Activated CD4-positive, alpha-beta memory T cell treated with anti-CD3 and anti-CD28 coated beads, Interleukin-2, amount 10 ng/mL, durations not matched to agents 7 days and 5 days (primary cell): Measurements from ENCODE around the gene ITGA1. TPM values are rescaled to one million over a fixed set of nuclear protein-coding genes. Genes with fewer than 3 reads are reported as not detected.

Experiments used
- CTCF ChIA-PET: fragments of 350-600 bp; sonication (Branson Sonifier 250); formaldehyde crosslinking; loops from one replicate; lab custom pipeline; 2021; ENCODE audit warnings: antibody characterized with exemption, inconsistent platforms; lab: Charles Lee
- POLR2A ChIA-PET: fragments of 350-600 bp; sonication (Branson Sonifier 250); formaldehyde crosslinking; loops from one replicate; lab custom pipeline; 2021; ENCODE audit warnings: antibody characterized with exemption; lab: Charles Lee
- DNase-seq: peaks from one replicate; pipeline ENCODE4 v3.0.0-alpha.2; 2020
- H3K27ac Mint-ChIP-seq: one replicate; pipeline ENCODE4 v1.8.0; 2021; ENCODE audit warnings: mild to moderate bottlenecking, mixed read lengths
- H3K27me3 Mint-ChIP-seq: one replicate; pipeline ENCODE4 v1.8.0; 2021; ENCODE audit warnings: mixed read lengths
- H3K36me3 Mint-ChIP-seq: one replicate; pipeline ENCODE4 v1.8.0; 2021; ENCODE audit warnings: low read depth, mixed read lengths
- H3K4me1 Mint-ChIP-seq: one replicate; pipeline ENCODE4 v1.8.0; 2021; ENCODE audit warnings: mixed read lengths
- H3K4me3 Mint-ChIP-seq: one replicate; pipeline ENCODE4 v1.8.0; 2021; ENCODE audit warnings: mild to moderate bottlenecking, mixed read lengths
- H3K9me3 Mint-ChIP-seq: one replicate; pipeline ENCODE4 v1.8.0; 2021; ENCODE audit warnings: mixed read lengths
- total RNA-seq, 2 experiments: library from RNA; stranded (reverse); gene quantifications; one replicate each; pipeline ENCODE4 v1.2.3, GENCODE V29; 2021

ITGA1 gene
- total RNA-seq, 2 experiments from 2014 or later = 4.9 to 8.0 TPM

DNA sequence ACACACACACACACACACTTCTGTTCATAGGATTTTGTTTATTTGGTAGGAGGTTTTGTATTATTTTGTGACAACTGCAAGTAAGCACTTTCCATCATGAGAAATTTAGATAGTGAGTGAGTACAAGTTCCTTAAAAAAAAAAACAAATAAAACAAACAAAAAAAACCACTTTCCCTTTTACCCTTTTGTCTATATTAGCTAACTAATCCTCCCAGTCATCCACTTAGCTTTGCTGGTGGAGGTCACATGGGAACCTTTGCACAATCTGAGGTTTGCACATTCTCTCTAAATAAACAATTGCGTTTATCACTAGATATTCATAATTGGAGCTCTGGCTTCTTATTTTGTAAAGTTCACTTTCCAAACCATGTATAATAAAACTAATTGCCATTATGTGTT is 6.8 kb downstream of the ITGA1 start:
- ChIA-PET CTCF (no interaction called here), POLR2A (no interaction called here)
- Mint-ChIP-seq H3K9me3 (no peaks in the 10 kb centered on the region), H3K4me3 (no peak overlapping the region), H3K36me3 (peaks cover 4% of the 10 kb centered on the region), H3K27ac (no peak overlapping the region), H3K27me3 (peaks cover 10% of the 10 kb centered on the region), H3K4me1 (peaks cover 16% of the 10 kb centered on the region)
- no peak for DNase-seq

DNA sequence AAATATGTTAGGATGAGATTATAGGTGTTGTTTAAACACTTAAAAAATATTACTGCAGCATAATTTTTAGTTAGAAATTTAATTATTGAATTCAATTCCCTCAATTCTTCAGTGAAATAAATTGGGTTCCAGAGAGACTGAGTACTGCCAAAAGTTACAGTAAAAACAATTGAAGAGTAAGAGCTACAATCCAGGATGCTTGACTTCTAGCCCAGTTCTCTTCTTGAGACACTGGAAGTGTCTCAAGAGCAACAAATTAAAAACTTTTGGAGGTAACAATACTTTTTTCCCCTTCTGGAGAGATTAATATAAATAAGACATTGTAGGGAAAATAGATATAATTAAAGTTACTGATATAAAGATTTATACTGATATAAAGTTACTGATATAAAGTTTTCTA is 8.3 kb downstream of the ITGA1 start:
- no peak overlapping the region for H3K4me3 Mint-ChIP-seq
- H3K27me3 Mint-ChIP-seq = peaks cover 7% of the 10 kb centered on the region
- H3K36me3 Mint-ChIP-seq = peaks cover 16% of the 10 kb centered on the region
- no peak for DNase-seq
- POLR2A ChIA-PET = interaction anchor here (1.3 kb wide), 1 partner anchor 9 kb away, joined by 5 read pairs; the partner anchor contains the start of genes ITGA1 and PELO
- no peaks in the 10 kb centered on the region for H3K9me3 Mint-ChIP-seq
- no peak overlapping the region for H3K27ac Mint-ChIP-seq
- CTCF ChIA-PET = interaction anchor here (0.8 to 1.0 kb wide), 2 partner anchors 16 to 119 kb away, joined by 3 read pairs; no protein-coding TSS in a partner anchor
- H3K4me1 Mint-ChIP-seq = peaks cover 23% of the 10 kb centered on the region

DNA sequence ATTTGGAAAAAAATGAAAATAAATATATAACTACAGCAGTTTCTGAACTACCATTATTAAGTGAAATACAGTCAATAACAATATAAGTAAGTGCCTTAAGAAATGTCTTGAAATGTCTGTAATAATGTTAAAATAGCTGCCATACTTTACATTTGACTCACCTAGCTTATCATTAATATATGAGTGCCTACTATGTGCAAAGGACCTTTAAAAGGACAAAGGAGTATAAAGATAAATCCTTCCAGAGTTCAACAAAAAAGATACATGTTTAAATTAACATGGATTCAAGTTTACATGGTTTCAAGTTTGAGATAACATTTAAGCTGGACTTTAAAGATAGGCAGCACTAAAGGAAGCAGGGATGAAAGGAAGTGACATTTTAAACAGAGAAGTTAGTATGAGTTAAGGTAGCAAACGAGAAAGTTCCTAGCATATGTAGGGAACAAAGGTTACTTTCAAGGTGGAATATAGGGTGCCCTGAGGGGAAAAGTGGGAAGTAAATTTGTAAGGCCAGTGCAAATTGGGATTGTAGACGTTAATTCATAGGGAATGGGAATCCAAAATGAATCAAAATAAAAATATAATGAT is 8.9 kb downstream of the ITGA1 start:
- CTCF ChIA-PET = interaction anchor here (1.0 kb wide), 1 partner anchor 119 kb away, joined by 3 read pairs; no protein-coding TSS in a partner anchor
- Mint-ChIP-seq H3K4me1 (peaks cover 27% of the 10 kb centered on the region), H3K36me3 (peaks cover 20% of the 10 kb centered on the region), H3K9me3 (no peaks in the 10 kb centered on the region), H3K4me3 (no peak overlapping the region), H3K27me3 (peaks cover 7% of the 10 kb centered on the region), H3K27ac (no peak overlapping the region)
- POLR2A ChIA-PET = interaction anchor here (1.3 kb wide), 1 partner anchor 9 kb away, joined by 5 read pairs; the partner anchor contains the start of genes ITGA1 and PELO
- no peak for DNase-seq

DNA sequence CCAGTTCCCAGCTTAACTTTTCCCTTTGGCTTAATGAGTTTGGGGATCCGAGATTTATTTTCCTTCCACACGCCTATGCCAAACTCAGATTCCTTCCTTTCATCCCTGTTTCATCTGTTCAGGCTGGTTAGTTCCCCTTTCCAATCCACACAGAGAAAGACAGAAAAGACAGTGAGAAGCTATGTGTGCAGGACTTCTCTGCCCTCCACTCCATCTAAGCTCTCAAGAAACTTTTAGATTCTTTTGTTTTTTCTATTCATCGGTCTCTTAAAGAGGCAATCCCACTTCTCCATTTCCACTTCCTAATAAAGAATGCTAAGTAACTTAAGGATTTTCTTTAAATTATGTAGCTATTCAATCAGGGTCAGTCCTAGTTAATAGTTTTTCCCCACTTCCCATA is 11.2 kb downstream of the ITGA1 start:
- Mint-ChIP-seq H3K27ac (peak overlapping the region; percentile 97), H3K9me3 (no peaks in the 10 kb centered on the region), H3K27me3 (peaks cover 5% of the 10 kb centered on the region), H3K4me1 (peaks cover 42% of the 10 kb centered on the region), H3K4me3 (peak overlapping the region; percentile 97), H3K36me3 (peaks cover 28% of the 10 kb centered on the region)
- ChIA-PET CTCF (interaction anchor here (0.5 to 2.0 kb wide), 16 partner anchors 10 to 311 kb away, joined by 3 to 9 read pairs (median 4); partner anchors contain the start of genes ITGA1, MOCS2 and PELO), POLR2A (interaction anchor here (0.8 to 4.2 kb wide), 14 partner anchors 9 to 271 kb away, joined by 3 to 37 read pairs (median 6); partner anchors contain the start of genes ITGA1 and PELO)
- no peak for DNase-seq

DNA sequence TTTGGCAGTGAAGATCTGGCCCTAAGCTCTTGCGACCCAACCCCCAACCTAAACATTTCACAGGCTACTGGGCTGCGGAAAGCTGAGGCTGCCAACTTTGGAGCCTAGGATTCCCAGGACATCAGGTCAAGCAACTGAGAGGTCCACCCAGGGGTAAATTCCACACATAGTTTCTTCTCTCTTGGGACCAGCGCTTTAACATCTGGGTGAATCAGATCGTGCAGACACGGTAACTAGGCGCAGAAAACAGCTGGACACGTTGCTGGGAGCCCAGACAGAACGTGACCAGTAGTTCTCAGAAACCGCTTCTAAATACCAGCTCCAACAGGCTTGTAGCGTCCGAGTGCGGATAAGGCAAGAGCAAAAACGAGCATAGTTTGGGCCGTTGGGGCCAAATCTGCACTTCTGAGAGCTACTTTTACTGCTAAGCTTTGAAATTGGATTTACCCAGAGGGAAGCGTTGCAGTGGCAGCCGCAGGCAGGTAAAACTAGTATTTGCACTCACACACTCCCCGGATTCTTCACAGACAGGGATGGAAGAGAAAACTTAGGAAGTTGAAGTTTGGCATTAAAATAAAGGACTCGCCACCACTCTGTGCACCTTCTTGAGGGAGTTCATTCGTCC is 11.8 kb downstream of the ITGA1 start:
- Mint-ChIP-seq H3K27me3 (peaks cover 5% of the 10 kb centered on the region), H3K9me3 (no peaks in the 10 kb centered on the region), H3K36me3 (peaks cover 33% of the 10 kb centered on the region), H3K27ac (peak overlapping the region; percentile 97), H3K4me3 (peak overlapping the region; percentile 97), H3K4me1 (peaks cover 47% of the 10 kb centered on the region)
- DNase-seq = no peak
- CTCF ChIA-PET = interaction anchor here (0.5 to 2.0 kb wide), 18 partner anchors 10 to 310 kb away, joined by 3 to 9 read pairs (median 4); partner anchors contain the start of genes ITGA1, MOCS2 and PELO
- POLR2A ChIA-PET = interaction anchor here (0.6 to 4.2 kb wide), 16 partner anchors 9 to 271 kb away, joined by 3 to 37 read pairs (median 4); partner anchors contain the start of genes ITGA1 and PELO

DNA sequence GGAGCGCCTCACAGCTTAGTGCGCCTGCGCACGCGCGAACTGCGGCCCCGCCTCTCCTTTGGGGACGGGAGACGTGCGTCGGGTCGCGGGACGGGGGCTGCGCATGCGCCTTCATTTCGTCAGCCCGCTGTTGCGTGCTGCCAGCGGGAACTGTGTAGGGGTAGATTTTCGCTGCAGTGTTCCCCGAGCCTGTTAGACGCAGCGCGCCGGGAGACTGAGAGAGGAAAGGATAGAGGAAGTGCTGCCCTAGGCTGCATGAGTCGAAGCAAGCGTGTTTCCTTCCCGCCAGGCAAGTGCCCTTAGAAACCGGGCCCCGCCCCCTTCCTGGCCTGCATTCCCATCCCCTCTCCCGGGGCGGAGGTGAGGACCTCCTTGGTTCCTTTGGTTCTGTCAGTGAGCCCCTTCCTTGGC is 12.3 kb downstream of the ITGA1 start:
- H3K4me3 Mint-ChIP-seq = peak overlapping the region; percentile 97
- no peaks in the 10 kb centered on the region for H3K9me3 Mint-ChIP-seq
- peak overlapping the region; percentile 97 for H3K27ac Mint-ChIP-seq
- peak; percentile 96 for DNase-seq
- ChIA-PET CTCF (interaction anchor here (0.7 to 2.0 kb wide), 17 partner anchors 10 to 310 kb away, joined by 3 to 9 read pairs (median 5); partner anchors contain the start of genes ITGA1, MOCS2 and PELO), POLR2A (interaction anchor here (0.6 to 4.2 kb wide), 17 partner anchors 8 to 270 kb away, joined by 3 to 37 read pairs (median 4); partner anchors contain the start of genes ITGA1 and PELO)
- peaks cover 5% of the 10 kb centered on the region for H3K27me3 Mint-ChIP-seq
- peaks cover 51% of the 10 kb centered on the region for H3K4me1 Mint-ChIP-seq
- H3K36me3 Mint-ChIP-seq = peaks cover 37% of the 10 kb centered on the region

DNA sequence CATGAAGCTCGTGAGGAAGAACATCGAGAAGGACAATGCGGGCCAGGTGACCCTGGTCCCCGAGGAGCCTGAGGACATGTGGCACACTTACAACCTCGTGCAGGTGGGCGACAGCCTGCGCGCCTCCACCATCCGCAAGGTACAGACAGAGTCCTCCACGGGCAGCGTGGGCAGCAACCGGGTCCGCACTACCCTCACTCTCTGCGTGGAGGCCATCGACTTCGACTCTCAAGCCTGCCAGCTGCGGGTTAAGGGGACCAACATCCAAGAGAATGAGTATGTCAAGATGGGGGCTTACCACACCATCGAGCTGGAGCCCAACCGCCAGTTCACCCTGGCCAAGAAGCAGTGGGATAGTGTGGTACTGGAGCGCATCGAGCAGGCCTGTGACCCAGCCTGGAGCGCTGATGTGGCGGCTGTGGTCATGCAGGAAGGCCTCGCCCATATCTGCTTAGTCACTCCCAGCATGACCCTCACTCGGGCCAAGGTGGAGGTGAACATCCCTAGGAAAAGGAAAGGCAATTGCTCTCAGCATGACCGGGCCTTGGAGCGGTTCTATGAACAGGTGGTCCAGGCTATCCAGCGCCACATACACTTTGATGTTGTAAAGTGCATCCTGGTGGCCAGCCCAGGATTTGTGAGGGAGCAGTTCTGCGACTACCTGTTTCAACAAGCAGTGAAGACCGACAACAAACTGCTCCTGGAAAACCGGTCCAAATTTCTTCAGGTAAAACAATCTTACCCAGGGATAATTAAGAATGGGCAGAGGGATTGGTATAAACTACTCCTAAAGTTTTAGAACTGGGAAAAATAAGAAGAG is 12.9 kb downstream of the ITGA1 start:
- H3K4me1 Mint-ChIP-seq = peaks cover 55% of the 10 kb centered on the region
- peaks cover 5% of the 10 kb centered on the region for H3K27me3 Mint-ChIP-seq
- DNase-seq = peak; percentile 75
- H3K9me3 Mint-ChIP-seq = no peaks in the 10 kb centered on the region
- peaks cover 42% of the 10 kb centered on the region for H3K36me3 Mint-ChIP-seq
- ChIA-PET CTCF (interaction anchor here (0.9 to 1.8 kb wide), 8 partner anchors 12 to 1837 kb away, joined by 3 to 7 read pairs (median 5); no protein-coding TSS in a partner anchor), POLR2A (interaction anchor here (0.8 to 4.2 kb wide), 12 partner anchors 8 to 309 kb away, joined by 3 to 37 read pairs (median 5); partner anchors contain the start of genes ITGA1, MOCS2 and PELO)
- peak overlapping the region; percentile 97 for H3K27ac Mint-ChIP-seq
- H3K4me3 Mint-ChIP-seq = peak overlapping the region; percentile 97

DNA sequence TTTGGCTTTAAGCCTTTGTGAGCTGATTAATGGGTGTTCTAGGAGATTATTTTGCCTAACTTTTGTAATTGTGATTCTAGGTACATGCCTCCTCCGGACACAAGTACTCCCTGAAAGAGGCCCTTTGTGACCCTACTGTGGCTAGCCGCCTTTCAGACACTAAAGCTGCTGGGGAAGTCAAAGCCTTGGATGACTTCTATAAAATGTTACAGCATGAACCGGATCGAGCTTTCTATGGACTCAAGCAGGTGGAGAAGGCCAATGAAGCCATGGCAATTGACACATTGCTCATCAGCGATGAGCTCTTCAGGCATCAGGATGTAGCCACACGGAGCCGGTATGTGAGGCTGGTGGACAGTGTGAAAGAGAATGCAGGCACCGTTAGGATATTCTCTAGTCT is 13.6 kb downstream of the ITGA1 start:
- H3K4me1 Mint-ChIP-seq = peaks cover 55% of the 10 kb centered on the region
- H3K27me3 Mint-ChIP-seq = peaks cover 5% of the 10 kb centered on the region
- H3K36me3 Mint-ChIP-seq = peaks cover 47% of the 10 kb centered on the region
- DNase-seq = no peak
- peak overlapping the region; percentile 97 for H3K27ac Mint-ChIP-seq
- peak overlapping the region; percentile 97 for H3K4me3 Mint-ChIP-seq
- ChIA-PET POLR2A (interaction anchor here (1.0 to 4.2 kb wide), 7 partner anchors 11 to 308 kb away, joined by 3 to 37 read pairs (median 4); partner anchors contain the start of genes ITGA1, MOCS2 and PELO), CTCF (interaction anchor here (1.0 to 1.8 kb wide), 4 partner anchors 108 to 1838 kb away, joined by 3 to 7 read pairs (median 4); no protein-coding TSS in a partner anchor)
- H3K9me3 Mint-ChIP-seq = no peaks in the 10 kb centered on the region

DNA sequence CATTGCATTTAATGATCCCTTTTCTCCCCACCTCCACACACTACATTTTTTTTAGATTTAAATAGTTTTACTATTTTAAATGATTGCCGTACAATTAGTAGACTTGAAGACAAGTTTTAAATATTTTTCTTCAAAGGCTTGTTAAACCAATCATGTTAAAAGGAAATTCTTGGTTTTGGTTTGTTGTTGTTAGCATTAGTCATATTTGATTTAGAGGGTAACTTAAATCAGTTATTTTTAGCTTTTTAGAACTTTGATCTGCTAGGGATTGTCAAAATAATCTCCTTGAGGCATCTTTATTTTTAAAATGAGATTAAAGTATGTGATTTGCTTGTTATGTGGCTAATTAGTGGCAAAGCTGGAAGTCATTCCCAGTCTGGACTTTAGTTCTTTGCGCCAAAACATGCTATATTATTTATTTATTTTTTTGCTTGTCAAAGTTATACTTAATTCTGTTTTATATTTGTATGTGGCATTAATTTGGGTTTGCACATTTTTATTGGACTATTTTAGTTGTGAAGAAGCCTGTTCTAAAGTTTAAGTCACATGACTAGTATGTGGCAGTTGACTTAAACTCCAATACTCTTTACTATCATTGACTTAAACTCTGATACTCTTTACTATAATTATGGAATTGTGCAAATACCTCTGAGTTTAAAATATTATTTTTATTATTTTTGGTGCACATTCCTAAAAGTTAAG is 14.7 kb downstream of the ITGA1 start:
- Mint-ChIP-seq H3K27ac (no peak overlapping the region), H3K4me3 (peak overlapping the region; percentile 97), H3K27me3 (peaks cover 2% of the 10 kb centered on the region), H3K4me1 (peaks cover 56% of the 10 kb centered on the region), H3K36me3 (peaks cover 47% of the 10 kb centered on the region), H3K9me3 (no peaks in the 10 kb centered on the region)
- DNase-seq = no peak
- POLR2A ChIA-PET = interaction anchor here (0.7 to 3.4 kb wide), 4 partner anchors 10 to 76 kb away, joined by 3 to 37 read pairs (median 4); no protein-coding TSS in a partner anchor
- CTCF ChIA-PET = no interaction called here

DNA sequence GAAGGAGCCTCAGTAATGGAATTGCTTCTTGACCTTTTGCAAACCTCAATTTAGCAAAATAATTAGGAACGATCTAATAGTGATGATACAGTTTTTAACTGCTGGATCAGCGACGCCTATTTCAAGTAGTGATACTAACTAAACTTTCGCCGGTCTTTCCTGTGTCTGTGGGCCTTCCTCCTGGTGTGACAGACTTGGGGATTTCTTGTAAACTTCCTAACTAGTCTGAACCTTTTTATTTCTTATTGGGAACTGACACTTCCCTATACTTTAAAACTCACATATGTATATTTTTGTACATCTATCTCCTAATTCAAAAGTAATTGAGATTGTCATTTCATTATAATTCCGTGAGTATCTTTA is 15.2 kb downstream of the ITGA1 start:
- POLR2A ChIA-PET = no interaction called here
- peaks cover 58% of the 10 kb centered on the region for H3K4me1 Mint-ChIP-seq
- H3K4me3 Mint-ChIP-seq = peak overlapping the region; percentile 37
- CTCF ChIA-PET = interaction anchor here (0.9 kb wide), 1 partner anchor 113 kb away, joined by 3 read pairs; no protein-coding TSS in a partner anchor
- no peak overlapping the region for H3K27ac Mint-ChIP-seq
- peaks cover 1% of the 10 kb centered on the region for H3K27me3 Mint-ChIP-seq
- H3K36me3 Mint-ChIP-seq = peaks cover 47% of the 10 kb centered on the region
- DNase-seq = no peak
- no peaks in the 10 kb centered on the region for H3K9me3 Mint-ChIP-seq

DNA sequence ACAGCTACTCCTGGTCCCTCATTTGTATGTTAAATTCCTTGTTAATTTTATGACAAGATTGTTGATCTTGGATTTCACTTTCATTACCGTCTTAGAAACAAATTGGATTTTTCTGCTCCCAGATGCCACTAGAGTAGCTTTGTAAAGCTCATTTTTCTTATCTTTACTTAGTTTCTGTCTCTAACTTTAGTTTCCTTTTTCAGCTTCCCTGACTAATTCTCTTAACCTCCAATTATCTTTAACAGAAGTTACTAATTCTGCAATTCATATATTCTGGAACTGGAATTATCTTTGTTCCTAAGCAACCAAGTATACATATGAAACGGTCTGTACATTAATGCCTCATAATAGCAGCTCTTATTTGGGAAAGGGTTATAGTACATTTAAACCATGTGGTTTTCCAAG is 16.7 kb downstream of the ITGA1 start:
- DNase-seq = no peak
- Mint-ChIP-seq H3K36me3 (peaks cover 47% of the 10 kb centered on the region), H3K4me1 (peaks cover 46% of the 10 kb centered on the region), H3K27me3 (no peaks in the 10 kb centered on the region), H3K9me3 (no peaks in the 10 kb centered on the region), H3K4me3 (no peak overlapping the region), H3K27ac (no peak overlapping the region)
- POLR2A ChIA-PET = interaction anchor here (0.7 to 1.2 kb wide), 2 partner anchors 305 to 1119 kb away, joined by 3 read pairs; partner anchors contain the start of gene MOCS2
- CTCF ChIA-PET = interaction anchor here (1.5 kb wide), 1 partner anchor 17 kb away, joined by 5 read pairs; the partner anchor contains the start of genes ITGA1 and PELO
